GOT3 (cell line): Measurements from ENCODE around the gene LRRC27.
"Not testable (repeated sequence)": the region's sequence is repeated elsewhere in the genome, so short reads cannot be mapped to it uniquely, and the experiment has no call there.

Source experiments
- DNase-seq: peaks from one replicate; lab custom pipeline; 2025; ENCODE audit warnings: mixed read lengths; lab: John Stamatoyannopoulos, UW

The LRRC27 gene

DNA sequence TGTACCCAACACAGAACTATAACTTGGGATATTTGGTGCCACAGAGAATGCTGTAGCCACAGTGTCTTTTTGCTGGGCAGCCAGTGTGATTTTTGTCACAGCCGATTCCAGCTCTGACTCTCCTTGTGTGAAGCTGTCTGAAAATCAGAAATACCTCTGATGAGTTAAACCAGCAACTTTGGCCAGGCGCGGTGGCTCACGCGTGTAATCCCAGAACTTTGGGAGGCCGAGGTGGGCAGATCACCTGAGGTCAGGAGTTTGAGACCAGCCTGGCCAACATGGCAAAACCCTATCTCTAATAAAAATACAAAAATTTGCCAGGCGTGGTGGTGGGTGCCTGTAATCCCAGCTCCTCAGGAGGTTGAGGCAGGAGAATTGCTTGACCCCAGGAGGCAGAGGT is 5.9 kb downstream of the LRRC27 start:
- DNase-seq, result not testable (repeated sequence)

DNA sequence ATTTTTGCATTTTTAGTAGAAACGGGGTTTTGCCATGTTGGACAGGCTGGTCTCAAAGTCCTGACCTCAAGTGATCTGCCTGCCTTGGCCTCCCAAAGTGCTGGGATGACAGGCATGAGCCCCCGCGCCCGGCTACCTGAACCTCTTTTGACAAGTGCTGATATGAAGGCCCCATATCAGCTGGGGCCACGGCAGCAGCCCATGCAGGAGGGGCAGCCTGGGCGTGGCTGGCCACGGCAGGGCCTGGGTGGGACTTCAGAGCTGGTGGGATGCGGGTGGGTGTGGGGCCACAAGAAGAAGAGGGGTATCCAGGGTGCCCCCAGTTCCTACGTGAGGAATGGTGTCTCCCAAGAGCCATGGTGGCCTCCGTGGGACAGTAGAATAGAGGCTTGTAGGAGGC is 6.9 kb downstream of the LRRC27 start:
- DNase-seq, result no peak

DNA sequence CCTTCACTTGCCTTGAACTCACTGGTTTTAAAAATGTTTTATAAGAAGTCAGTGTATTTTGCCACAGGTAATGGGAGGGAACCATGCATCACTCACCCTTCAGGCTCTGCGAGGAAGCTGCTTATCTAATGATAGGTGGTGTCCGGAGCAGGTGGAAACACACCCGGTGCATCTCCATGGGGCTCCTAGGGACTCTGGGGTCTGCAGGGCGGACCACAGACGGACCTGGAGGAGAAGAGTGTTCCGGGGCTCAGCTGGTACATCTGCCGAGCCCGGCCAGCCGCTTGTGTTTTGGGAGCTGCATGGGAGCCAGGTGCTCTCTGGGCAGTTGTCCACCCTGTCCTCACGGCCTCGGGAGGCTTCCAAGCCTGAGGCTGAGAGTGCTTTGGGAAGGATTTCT is 7.3 kb downstream of the LRRC27 start:
- no peak for DNase-seq

- no peak for DNase-seq
These were observed 9.0 kb downstream of the LRRC27 start for GRCh38 chr10:132341017-132341416.

GRCh38 chr10:132341781-132342180 is 9.8 kb downstream of the LRRC27 start:
- no peak for DNase-seq

DNA sequence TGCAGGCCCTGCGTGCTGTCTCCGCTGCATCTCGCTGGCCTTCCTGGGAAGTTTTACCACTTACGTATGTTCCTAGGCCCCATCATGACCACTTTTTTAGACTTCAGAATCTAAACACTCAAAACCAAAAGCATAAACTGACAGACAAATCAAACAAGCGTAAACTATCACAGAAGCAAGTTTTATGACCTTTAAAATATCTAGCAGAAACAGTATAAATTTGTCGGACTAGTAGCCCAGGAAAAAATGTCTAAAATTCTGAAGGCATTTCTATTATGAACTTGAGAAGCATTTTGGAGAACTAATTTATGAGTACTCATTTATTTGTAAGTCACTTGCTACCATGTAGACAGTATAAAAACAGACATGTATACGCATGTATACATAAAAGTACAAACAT is 10.6 kb downstream of the LRRC27 start:
- DNase-seq, result no peak

DNA sequence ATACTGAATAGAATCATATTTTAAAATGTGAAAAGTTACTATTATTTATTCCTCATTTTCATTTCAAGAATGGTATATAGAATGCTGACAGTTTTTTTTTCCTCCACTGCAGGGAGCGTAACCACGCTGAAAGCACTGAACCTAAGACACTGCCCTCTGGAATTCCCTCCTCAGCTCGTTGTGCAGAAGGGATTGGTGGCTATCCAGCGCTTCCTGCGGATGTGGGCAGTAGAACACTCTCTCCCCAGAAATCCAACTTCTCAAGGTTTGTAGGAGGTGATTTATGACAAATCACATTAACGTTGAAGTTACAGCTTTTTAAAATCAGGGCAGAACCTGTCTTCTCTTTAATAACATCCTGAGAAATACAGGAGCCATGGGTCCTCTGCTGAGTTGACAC is 12.4 kb downstream of the LRRC27 start:
- no peak for DNase-seq

- no peak for DNase-seq
These were observed 13.4 kb downstream of the LRRC27 start for GRCh38 chr10:132345345-132345744.

DNA sequence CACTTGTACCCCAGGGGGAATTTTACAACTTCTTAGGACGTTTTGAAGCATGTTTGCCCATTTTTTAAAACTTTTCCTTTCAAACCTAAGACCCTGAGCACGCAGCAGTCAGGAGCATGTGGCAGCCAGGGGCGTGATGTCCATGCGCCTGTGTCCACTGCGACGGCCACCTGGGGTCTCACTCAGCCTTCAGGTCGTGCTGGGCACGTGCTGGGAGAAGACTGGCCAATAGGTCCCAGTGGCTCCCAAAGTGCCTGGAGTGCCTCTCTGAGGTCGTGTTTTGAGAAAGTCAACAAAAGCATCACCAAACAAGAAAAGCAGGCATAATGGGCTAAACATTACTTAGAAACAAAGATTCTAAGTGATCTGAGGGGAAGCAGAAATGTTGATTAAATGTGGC is 14.8 kb downstream of the LRRC27 start:
- DNase-seq, result no peak

- DNase-seq, result no peak
These were observed 15.4 kb downstream of the LRRC27 start for GRCh38 chr10:132347211-132347930.

GRCh38 chr10:132347931-132348267 is 15.9 kb downstream of the LRRC27 start:
- DNase-seq, result no peak

GRCh38 chr10:132349766-132350165 is 17.8 kb downstream of the LRRC27 start:
- DNase-seq, result no peak

DNA sequence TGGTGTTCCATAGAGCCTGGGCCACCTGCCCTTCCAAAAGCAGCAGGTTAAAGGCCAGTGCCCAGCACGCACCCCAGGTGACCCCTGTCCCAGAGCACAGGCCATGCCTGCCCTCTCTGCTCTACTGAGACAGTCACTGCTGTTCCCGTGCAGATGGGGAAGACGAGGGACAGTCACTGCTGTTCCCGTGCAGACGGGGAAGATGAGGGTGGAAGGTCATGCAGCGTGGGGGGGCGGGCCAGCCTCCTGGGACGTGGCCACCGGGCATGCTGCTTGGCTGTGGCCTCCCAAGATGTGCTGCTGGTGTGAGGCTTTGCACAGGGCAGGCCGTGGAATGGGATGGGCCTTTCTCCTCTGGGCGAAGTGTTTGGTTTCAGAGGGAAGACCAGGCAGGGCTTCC is 18.4 kb downstream of the LRRC27 start:
- DNase-seq, result no peak

DNA sequence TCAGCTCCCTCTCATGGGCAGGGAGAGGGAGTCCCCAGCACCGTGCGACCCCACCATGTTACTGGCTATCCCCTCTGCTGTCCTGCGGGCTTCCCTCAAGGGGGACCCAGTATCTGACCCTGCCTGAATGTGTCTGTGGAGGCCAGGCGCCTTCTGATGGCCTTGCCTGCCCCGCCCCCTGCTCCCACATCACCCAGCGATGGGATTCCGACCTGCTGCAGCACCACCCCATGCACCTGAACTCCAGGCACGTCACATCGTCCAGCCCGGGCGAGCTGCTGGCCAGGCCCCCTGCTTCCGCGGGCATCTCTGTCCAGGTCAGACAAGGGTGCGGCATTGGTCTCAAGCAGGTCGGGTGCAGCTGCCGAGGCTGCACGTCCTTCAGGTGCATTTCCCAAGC is 19.0 kb downstream of the LRRC27 start:
- no peak for DNase-seq

DNA sequence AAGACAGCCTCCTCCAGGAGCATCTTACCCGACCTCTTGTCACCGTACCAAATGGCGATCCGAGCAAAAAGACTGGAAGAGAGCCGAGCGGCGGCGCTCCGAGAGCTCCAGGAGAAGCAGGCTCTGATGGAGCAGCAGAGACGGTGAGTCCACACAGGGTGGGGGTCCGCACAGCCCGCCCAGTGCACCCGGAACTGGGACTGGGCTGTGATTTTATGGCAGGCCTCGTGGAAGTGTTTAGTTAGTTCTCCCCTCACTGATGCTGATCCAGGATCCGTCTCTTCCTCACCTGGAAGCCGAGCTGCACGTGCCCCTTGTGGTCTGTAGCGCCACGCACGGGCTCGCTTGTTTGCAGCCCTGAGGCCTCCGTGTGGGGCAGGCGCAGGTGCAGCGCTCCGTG is 19.6 kb downstream of the LRRC27 start:
- DNase-seq, result no peak

DNA sequence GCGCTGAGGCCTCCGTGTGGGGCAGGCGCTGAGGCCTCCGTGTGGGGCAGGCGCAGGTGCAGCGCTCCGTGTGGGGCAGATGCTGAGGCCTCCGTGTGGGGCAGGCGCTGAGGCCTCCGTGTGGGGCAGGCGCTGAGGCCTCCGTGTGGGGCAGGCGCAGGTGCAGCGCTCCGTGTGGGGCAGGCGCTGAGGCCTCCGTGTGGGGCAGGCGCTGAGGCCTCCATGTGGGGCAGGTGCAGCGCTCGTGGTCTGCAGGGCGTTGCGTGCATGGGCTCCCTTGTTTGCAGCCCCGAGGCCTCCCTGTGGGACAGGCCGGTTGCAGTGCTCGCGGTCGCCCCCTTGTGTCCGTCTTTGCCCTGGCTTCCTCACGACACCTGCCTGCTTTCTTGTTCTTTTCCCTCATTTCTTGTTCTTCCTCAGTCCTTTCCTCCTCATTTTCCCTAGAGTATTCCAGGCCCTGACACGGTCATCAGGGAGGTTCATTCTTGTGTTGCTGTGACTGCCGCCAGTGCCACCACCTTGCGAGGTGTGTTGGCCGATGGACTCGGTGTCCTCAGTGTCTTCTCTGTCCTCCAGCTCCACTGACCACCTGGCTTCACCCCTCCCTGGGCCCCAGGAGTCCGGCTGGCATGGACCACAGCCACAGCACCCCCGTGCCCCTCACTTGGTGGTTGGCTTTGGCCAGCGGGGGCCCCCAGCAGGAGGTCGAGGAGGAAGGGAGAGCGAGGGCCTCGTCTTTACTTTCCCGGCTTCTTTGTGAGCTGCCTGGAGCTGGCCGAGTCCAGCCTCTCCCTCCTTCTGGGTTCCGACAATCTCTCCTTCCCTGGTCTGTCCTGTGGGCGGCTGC is 20.7 kb downstream of the LRRC27 start:
- DNase-seq, result not testable (repeated sequence)

DNA sequence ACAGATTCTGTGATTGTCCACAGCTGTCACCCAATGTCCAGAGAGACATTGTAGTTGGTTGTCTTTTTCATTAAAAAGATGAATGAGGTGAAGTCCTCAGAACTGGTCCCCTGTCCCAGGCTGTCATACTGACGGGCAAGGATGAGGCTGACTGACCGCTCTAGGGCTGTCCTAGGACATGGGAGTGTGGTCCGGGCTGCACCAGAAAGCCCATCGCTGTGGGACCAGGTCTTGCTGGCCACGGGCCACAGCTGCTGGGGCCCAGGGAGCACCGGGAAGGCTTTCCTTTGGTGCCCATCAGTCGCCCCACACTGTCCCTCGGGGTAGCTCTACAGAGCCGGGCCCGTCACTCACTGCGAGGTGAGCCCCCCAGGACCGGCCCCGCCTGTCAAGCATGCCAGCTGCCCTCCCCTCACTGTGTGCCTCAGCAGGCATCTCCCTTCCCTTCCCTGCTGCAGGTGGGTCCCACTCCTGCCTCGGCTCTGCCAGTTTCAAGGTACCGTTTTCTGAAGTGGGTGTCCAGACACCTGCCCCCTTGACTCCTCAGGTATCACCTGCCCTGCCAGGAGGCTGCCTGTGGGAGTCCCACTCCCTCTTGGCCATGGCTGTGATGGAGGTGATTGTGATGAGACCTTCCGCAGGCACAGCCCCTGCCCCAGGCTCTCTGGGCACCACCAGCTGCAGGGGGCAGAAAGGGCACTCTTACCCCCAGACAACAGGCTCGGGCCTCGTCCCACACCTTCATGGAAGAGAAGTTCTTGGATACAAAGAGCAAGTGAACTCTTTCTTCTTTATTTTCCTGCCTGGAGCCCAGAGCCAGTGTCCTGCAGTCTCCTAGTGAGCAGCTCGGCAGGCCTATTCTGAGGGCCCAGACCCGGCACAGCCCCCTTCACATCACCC is 21.7 kb downstream of the LRRC27 start:
- DNase-seq, result no peak

GRCh38 chr10:132354356-132355094 is 22.5 kb downstream of the LRRC27 start:
- DNase-seq, result no peak

DNA sequence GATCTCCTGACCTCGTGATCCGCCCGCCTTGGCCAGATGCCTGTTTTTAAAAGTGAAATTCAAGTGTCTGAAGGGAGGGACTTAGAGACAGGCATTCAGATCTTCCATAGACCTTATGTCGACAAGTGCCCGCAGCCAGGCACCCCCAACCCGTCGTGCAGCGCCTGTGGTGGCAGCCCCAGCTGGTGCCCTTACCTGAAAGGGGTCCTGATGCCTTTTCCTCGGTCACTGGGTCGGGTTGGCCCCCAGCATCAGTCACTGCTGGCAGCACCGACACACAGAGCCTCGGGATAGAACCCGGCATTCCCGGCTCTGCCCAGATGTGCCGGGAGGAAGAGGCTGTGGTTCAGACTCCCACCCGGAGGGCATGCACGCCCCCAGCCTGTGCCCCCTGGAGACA is 23.3 kb downstream of the LRRC27 start:
- no peak for DNase-seq

- no peak for DNase-seq
These were observed 23.8 kb downstream of the LRRC27 start for GRCh38 chr10:132355754-132356153.

GRCh38 chr10:132356621-132357195 is 24.7 kb downstream of the LRRC27 start:
- DNase-seq, result no peak
